ENCODE results near the gene GCDH. TPM values are rescaled to one million over a fixed set of nuclear protein-coding genes. Genes with fewer than 3 reads are reported as not detected.
"Not testable (repeated sequence)": the region's sequence is repeated elsewhere in the genome, so short reads cannot be mapped to it uniquely, and the experiment has no call there.

The GCDH gene
- total RNA-seq, 1 experiment from 2014 or later = 25.9 TPM

GRCh38 chr19:12882589-12882988 lies 8.4 kb upstream of the GCDH start:
- Histone ChIP-seq H3K9me3 (replicated peaks) (peaks cover 24% of the 10 kb centered on the region), H3K4me1 (replicated peaks) (peaks cover 15% of the 10 kb centered on the region)

GRCh38 chr19:12884202-12884601 lies 6.8 kb upstream of the GCDH start:
- peaks cover 21% of the 10 kb centered on the region for H3K27me3 ChIP-seq (replicated peaks)
- peaks cover 24% of the 10 kb centered on the region for H3K9me3 ChIP-seq (replicated peaks)
- no peak overlapping the region for H3K4me3 ChIP-seq
- H3K4me1 ChIP-seq (replicated peaks) = peaks cover 15% of the 10 kb centered on the region
- no peak for DNase-seq (ENCODE audit: low read depth in 1 of 2, low spot score in 2 of 2)
- H3K27ac ChIP-seq = no peak overlapping the region
- H3K36me3 ChIP-seq = no peaks in the 10 kb centered on the region

More at GRCh38 chr19:12882589-12882988, 8.4 kb upstream of the GCDH start:
- peaks cover 21% of the 10 kb centered on the region for H3K27me3 ChIP-seq (replicated peaks)
- no peaks in the 10 kb centered on the region for H3K36me3 ChIP-seq
- no peak for DNase-seq (ENCODE audit: low read depth in 1 of 2, low spot score in 2 of 2)
- no peak overlapping the region for H3K4me3 ChIP-seq
- no peak overlapping the region for H3K27ac ChIP-seq

- Histone ChIP-seq H3K4me3 (no peak overlapping the region), H3K4me1 (replicated peaks) (peaks cover 15% of the 10 kb centered on the region), H3K27ac (no peak overlapping the region), H3K27me3 (replicated peaks) (peaks cover 21% of the 10 kb centered on the region), H3K9me3 (replicated peaks) (peaks cover 24% of the 10 kb centered on the region), H3K36me3 (no peaks in the 10 kb centered on the region)
- DNase-seq (ENCODE audit: low read depth in 1 of 2, low spot score in 2 of 2) = no peak
Observed at GRCh38 chr19:12884627-12884925, 6.4 kb upstream of the GCDH start.

GRCh38 chr19:12884926-12885748 lies 5.8 kb upstream of the GCDH start:
- H3K4me1 ChIP-seq (replicated peaks) = peaks cover 15% of the 10 kb centered on the region
- DNase-seq (ENCODE audit: low read depth in 1 of 2, low spot score in 2 of 2) = no peak
- no peaks in the 10 kb centered on the region for H3K36me3 ChIP-seq
- H3K4me3 ChIP-seq = no peak overlapping the region
- H3K27ac ChIP-seq = no peak overlapping the region
- H3K27me3 ChIP-seq (replicated peaks) = peaks cover 21% of the 10 kb centered on the region
- H3K9me3 ChIP-seq (replicated peaks) = peaks cover 24% of the 10 kb centered on the region

GRCh38 chr19:12885749-12886650 lies 5.0 kb upstream of the GCDH start:
- H3K27me3 ChIP-seq (replicated peaks) = peaks cover 21% of the 10 kb centered on the region
- peaks cover 24% of the 10 kb centered on the region for H3K9me3 ChIP-seq (replicated peaks)
- no peak overlapping the region for H3K4me3 ChIP-seq
- no peak overlapping the region for H3K27ac ChIP-seq
- H3K36me3 ChIP-seq = no peaks in the 10 kb centered on the region
- no peak for DNase-seq (ENCODE audit: low read depth in 1 of 2, low spot score in 2 of 2)
- H3K4me1 ChIP-seq (replicated peaks) = peaks cover 9% of the 10 kb centered on the region

GRCh38 chr19:12886651-12886968 lies 4.3 kb upstream of the GCDH start:
- peaks cover 10% of the 10 kb centered on the region for H3K4me1 ChIP-seq (replicated peaks)
- no peak overlapping the region for H3K27ac ChIP-seq
- peaks cover 24% of the 10 kb centered on the region for H3K9me3 ChIP-seq (replicated peaks)
- no peak for DNase-seq (ENCODE audit: low read depth in 1 of 2, low spot score in 2 of 2)
- peaks cover 21% of the 10 kb centered on the region for H3K27me3 ChIP-seq (replicated peaks)
- H3K4me3 ChIP-seq = no peak overlapping the region
- no peaks in the 10 kb centered on the region for H3K36me3 ChIP-seq

GRCh38 chr19:12886969-12887747 lies 3.8 kb upstream of the GCDH start, which contains the start of gene KLF1:
Gene KLF1 (minus strand): TSS chr19:12887201. CDS start chr19:12887140, 61 bp downstream.
- Histone ChIP-seq H3K4me3 (no peak within 1 kb of the TSS), H3K36me3 (no peaks in the 10 kb centered on the region)
- no peak for DNase-seq (ENCODE audit: low read depth in 1 of 2, low spot score in 2 of 2)

GRCh38 chr19:12888006-12888603 lies 2.9 kb upstream of the GCDH start:
- H3K27me3 ChIP-seq (replicated peaks) = peaks cover 21% of the 10 kb centered on the region
- H3K36me3 ChIP-seq = no peaks in the 10 kb centered on the region

More at GRCh38 chr19:12886969-12887747, 3.8 kb upstream of the GCDH start, which contains the start of gene KLF1:
- Histone ChIP-seq H3K27ac (no peak within 1 kb of the TSS), H3K9me3 (replicated peaks) (peaks cover 24% of the 10 kb centered on the region), H3K4me1 (replicated peaks) (peaks cover 16% of the 10 kb centered on the region), H3K27me3 (replicated peaks) (peaks cover 21% of the 10 kb centered on the region)

GRCh38 chr19:12890299-12890786 lies 617 bp upstream of the GCDH start:
- H3K4me3 ChIP-seq = peak overlapping the region; percentile 67
- H3K27me3 ChIP-seq (replicated peaks); DNase-seq (ENCODE audit: low read depth in 1 of 2, low spot score in 2 of 2); H3K9me3 ChIP-seq (replicated peaks); H3K27ac ChIP-seq; H3K36me3 ChIP-seq: not testable (repeated sequence)
- H3K4me1 ChIP-seq (replicated peaks) = peaks cover 14% of the 10 kb centered on the region

More at GRCh38 chr19:12888006-12888603, 2.9 kb upstream of the GCDH start:
- Histone ChIP-seq H3K9me3 (replicated peaks) (peaks cover 24% of the 10 kb centered on the region), H3K27ac (no peak overlapping the region), H3K4me3 (no peak overlapping the region), H3K4me1 (replicated peaks) (peaks cover 17% of the 10 kb centered on the region)
- no peak for DNase-seq (ENCODE audit: low read depth in 1 of 2, low spot score in 2 of 2)

- Histone ChIP-seq H3K9me3 (replicated peaks) (no peaks in the 10 kb centered on the region), H3K4me1 (replicated peaks) (peaks cover 10% of the 10 kb centered on the region), H3K27me3 (replicated peaks) (no peaks in the 10 kb centered on the region), H3K4me3 (peak overlapping the region; percentile 67), H3K36me3 (peaks cover 8% of the 10 kb centered on the region; the same call in 1 of the 2 replicates), H3K27ac (no peak overlapping the region)
- no peak for DNase-seq (ENCODE audit: low read depth in 1 of 2, low spot score in 2 of 2)
Observed at GRCh38 chr19:12891553-12892021, 627 bp downstream of the GCDH start.

GRCh38 chr19:12893582-12893981 lies 2.6 kb downstream of the GCDH start:
- H3K36me3 ChIP-seq = peaks cover 14% of the 10 kb centered on the region; the same call in 1 of the 2 replicates
- no peak for DNase-seq (ENCODE audit: low read depth in 1 of 2, low spot score in 2 of 2)
- no peaks in the 10 kb centered on the region for H3K9me3 ChIP-seq (replicated peaks)
- no peaks in the 10 kb centered on the region for H3K27me3 ChIP-seq (replicated peaks)
- peaks cover 10% of the 10 kb centered on the region for H3K4me1 ChIP-seq (replicated peaks)
- no peak overlapping the region for H3K27ac ChIP-seq
- no peak overlapping the region for H3K4me3 ChIP-seq

GRCh38 chr19:12896460-12896859 lies 5.5 kb downstream of the GCDH start:
- DNase-seq (ENCODE audit: low read depth in 1 of 2, low spot score in 2 of 2) = no peak
- H3K4me1 ChIP-seq (replicated peaks) = peaks cover 8% of the 10 kb centered on the region
- no peak overlapping the region for H3K27ac ChIP-seq
- H3K4me3 ChIP-seq = no peak overlapping the region
- peaks cover 17% of the 10 kb centered on the region for H3K36me3 ChIP-seq
- no peaks in the 10 kb centered on the region for H3K9me3 ChIP-seq (replicated peaks)
- no peaks in the 10 kb centered on the region for H3K27me3 ChIP-seq (replicated peaks)

Measured in SJSA1 (cell line).